Measurements from ENCODE around the gene ZDHHC7.

DNA sequence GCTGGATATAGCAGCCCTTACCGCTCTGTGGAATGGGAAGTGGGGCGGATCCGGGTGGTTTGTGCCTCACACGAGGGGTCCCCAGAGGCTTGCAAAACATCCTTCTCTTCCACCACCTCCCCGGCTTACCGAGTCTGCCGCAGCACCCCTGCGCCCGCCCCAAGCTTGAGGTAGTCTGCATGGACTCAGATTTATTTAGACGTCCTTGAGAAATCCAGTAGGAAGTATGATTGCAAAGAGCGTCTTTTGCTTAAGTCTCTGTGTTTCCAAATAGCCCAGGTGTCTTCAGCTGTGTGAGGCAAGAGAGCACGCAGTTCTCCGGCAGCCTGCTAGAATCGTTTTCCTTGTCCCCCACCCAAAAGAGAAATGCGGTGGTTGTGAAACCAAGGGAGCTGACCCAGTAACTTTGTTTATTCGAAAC, 18.7 kb upstream of the ZDHHC7 start:
- TF ChIP-seq, protein P1, sequence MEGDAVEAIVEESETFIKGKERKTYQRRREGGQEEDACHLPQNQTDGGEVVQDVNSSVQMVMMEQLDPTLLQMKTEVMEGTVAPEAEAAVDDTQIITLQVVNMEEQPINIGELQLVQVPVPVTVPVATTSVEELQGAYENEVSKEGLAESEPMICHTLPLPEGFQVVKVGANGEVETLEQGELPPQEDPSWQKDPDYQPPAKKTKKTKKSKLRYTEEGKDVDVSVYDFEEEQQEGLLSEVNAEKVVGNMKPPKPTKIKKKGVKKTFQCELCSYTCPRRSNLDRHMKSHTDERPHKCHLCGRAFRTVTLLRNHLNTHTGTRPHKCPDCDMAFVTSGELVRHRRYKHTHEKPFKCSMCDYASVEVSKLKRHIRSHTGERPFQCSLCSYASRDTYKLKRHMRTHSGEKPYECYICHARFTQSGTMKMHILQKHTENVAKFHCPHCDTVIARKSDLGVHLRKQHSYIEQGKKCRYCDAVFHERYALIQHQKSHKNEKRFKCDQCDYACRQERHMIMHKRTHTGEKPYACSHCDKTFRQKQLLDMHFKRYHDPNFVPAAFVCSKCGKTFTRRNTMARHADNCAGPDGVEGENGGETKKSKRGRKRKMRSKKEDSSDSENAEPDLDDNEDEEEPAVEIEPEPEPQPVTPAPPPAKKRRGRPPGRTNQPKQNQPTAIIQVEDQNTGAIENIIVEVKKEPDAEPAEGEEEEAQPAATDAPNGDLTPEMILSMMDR (IDR thresholded peaks at IDR 0.05), result no peak
- no peak for TF ChIP-seq POLR2A (IDR thresholded peaks at IDR 0.05)

Measured in thyroid gland (tissue), 4 donors.